Thoracic aorta (tissue), 2 donors: Measurements from ENCODE around the gene KRT37. TPM values are rescaled to one million over a fixed set of nuclear protein-coding genes. Genes with fewer than 3 reads are reported as not detected.

Source experiments
- ATAC-seq: fragments of 150-250 bp; one replicate; pipeline ENCODE4 v1.8.0; 2017; ENCODE audit warnings: low read depth; ENCODE audit not compliant: insufficient number of reproducible peaks, low FRiP score
- DNase-seq: peaks from one replicate; pipeline ENCODE4 v3.0.0-alpha.2; 2020; ENCODE audit warnings: low spot score
- H3K27ac ChIP-seq, 2 donors: fragments of 200-600 bp; sonication (generic); 1 replicate in 1 of 2; 2 replicates in 1 of 2; pipeline ENCODE4 v1.5.1; 2016; ENCODE audit warnings: mild to moderate bottlenecking in 2 of 2, moderate library complexity in 2 of 2
- H3K27me3 ChIP-seq: fragments of 200-600 bp; sonication (generic); replicated peaks from 2 replicates; pipeline ENCODE4 v1.6.0; 2016; ENCODE audit warnings: mild to moderate bottlenecking; ENCODE audit not compliant: insufficient read depth
- H3K36me3 ChIP-seq: fragments of 200-600 bp; sonication (generic); one replicate; pipeline ENCODE4 v1.5.1; 2016
- H3K4me1 ChIP-seq, 2 donors: fragments of 200-600 bp; sonication (generic); 1 replicate in 1 of 2; 2 replicates in 1 of 2; pipeline versions ENCODE4 v1.5.1 to v1.6.0; 2016; ENCODE audit warnings: low read depth in 2 of 2, mild to moderate bottlenecking in 1 of 2; ENCODE audit not compliant: control insufficient read depth in 1 of 2
- H3K4me3 ChIP-seq: fragments of 200-600 bp; sonication (generic); 2 replicates; pipeline ENCODE4 v1.5.1; 2016; ENCODE audit warnings: mild to moderate bottlenecking
- H3K9me3 ChIP-seq: fragments of 200-600 bp; sonication (generic); 2 replicates; pipeline ENCODE4 v1.5.1; 2016
- CTCF ChIP-seq: fragments of 200-600 bp; sonication (generic); IDR thresholded peaks from one replicate; pipeline ENCODE4 v1.5.1; 2019; ENCODE audit warnings: antibody characterized with exemption
- total RNA-seq, 2 donors: library from RNA; depleted of rRNA; stranded (reverse); fragments of >200 nt; gene quantifications; one replicate each; pipeline versions ENCODE4 v1.1.0 to v1.2.3, GENCODE V29; 2016

The KRT37 gene
- total RNA-seq, 2 donors from 2014 or later = not detected

- H3K4me3 ChIP-seq = no peak overlapping the region
- peaks cover 0 to 7% of the 10 kb centered on the region in 2 donors for H3K4me1 ChIP-seq
- ATAC-seq (no peak), DNase-seq (no peak)
- no peak overlapping the region for H3K27ac ChIP-seq
- H3K9me3 ChIP-seq = no peaks in the 10 kb centered on the region
- no peaks in the 10 kb centered on the region for H3K36me3 ChIP-seq
- no peaks in the 10 kb centered on the region for H3K27me3 ChIP-seq
- TF ChIP-seq CTCF = no peak
Observed at GRCh38 chr17:41464173-41464572, 39.8 kb upstream of the KRT37 start.

DNA sequence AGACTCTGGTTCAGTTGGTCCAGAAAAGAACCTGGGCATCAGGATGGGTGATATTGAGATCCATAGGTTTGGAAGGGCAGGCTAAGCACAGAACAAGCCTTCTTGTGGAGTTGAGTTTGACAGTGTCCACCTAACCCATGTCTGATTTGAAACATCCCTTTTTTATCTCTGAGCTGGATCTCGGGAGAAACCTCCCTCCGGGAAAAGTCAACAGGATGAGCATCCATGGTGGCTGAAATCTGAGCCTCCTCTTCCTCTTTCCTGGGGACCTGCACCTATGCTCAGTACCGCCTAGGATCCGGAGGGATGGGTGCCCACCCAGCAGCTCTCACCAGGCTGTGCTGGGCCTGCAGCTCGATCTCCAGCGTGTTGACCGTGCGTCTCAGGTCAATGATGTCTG, 39.4 kb upstream of the KRT37 start:
- H3K27ac ChIP-seq = no peak overlapping the region
- H3K4me1 ChIP-seq = peaks cover 0 to 7% of the 10 kb centered on the region in 2 donors
- no peaks in the 10 kb centered on the region for H3K27me3 ChIP-seq
- H3K36me3 ChIP-seq = no peaks in the 10 kb centered on the region
- no peak for TF ChIP-seq CTCF
- DNase-seq (no peak), ATAC-seq (no peak)
- no peaks in the 10 kb centered on the region for H3K9me3 ChIP-seq
- H3K4me3 ChIP-seq = no peak overlapping the region

DNA sequence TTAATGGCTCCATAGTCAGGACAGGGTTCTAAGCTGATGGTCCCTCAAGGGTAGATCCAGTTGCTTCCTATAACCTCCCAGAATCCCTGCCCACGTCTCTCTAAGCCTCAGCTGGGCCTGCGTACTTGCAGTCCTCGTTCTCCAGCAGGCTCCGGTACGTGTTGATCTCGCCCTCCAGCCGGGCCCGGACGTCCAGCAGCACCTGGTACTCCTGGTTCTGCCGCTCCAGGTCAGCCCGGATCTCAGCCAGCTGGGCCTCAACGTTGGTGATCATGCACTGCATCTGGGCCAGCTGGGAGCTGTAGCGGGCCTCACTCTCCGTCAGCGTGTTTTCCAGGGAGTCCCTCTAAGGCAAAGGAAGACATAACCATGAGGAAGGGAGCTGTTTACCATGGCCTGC, 38.3 kb upstream of the KRT37 start:
- no peak for TF ChIP-seq CTCF
- Histone ChIP-seq H3K27ac (no peak overlapping the region), H3K4me3 (no peak overlapping the region), H3K9me3 (no peaks in the 10 kb centered on the region), H3K4me1 (peaks cover 0 to 7% of the 10 kb centered on the region in 2 donors), H3K36me3 (no peaks in the 10 kb centered on the region), H3K27me3 (no peaks in the 10 kb centered on the region)
- no peak for ATAC-seq
- DNase-seq = no peak

- ATAC-seq = no peak
Observed at GRCh38 chr17:41457676-41458075, 33.3 kb upstream of the KRT37 start.

GRCh38 chr17:41456204-41456603, 31.8 kb upstream of the KRT37 start:
- Histone ChIP-seq H3K27ac (no peak overlapping the region), H3K36me3 (no peaks in the 10 kb centered on the region), H3K27me3 (no peaks in the 10 kb centered on the region), H3K9me3 (no peaks in the 10 kb centered on the region), H3K4me1 (no peaks in the 10 kb centered on the region), H3K4me3 (no peak overlapping the region)
- ATAC-seq (no peak), DNase-seq (no peak)
- no peak for TF ChIP-seq CTCF

More at GRCh38 chr17:41457676-41458075, 33.3 kb upstream of the KRT37 start:
- H3K36me3 ChIP-seq = no peaks in the 10 kb centered on the region
- no peaks in the 10 kb centered on the region for H3K27me3 ChIP-seq
- no peak overlapping the region for H3K27ac ChIP-seq
- no peak overlapping the region for H3K4me3 ChIP-seq
- DNase-seq = no peak
- TF ChIP-seq CTCF = no peak
- H3K9me3 ChIP-seq = no peaks in the 10 kb centered on the region
- no peaks in the 10 kb centered on the region for H3K4me1 ChIP-seq
